Kidney epithelial cell (primary cell): ENCODE data around the gene CCDC110. TPM values are rescaled to one million over a fixed set of nuclear protein-coding genes. Genes with fewer than 3 reads are reported as not detected.
"Not testable (repeated sequence)": the region's sequence is repeated elsewhere in the genome, so short reads cannot be mapped to it uniquely, and the experiment has no call there.

ENCODE experiments used
- DNase-seq: peaks from one replicate; pipeline ENCODE4 v3.0.0-alpha.2; 2010; ENCODE audit warnings: low read depth
- H3K27me3 ChIP-seq: 2 replicates; pipeline ENCODE4 v1.6.0; 2011; ENCODE audit warnings: low read length; ENCODE audit not compliant: control insufficient read depth, insufficient read depth
- H3K36me3 ChIP-seq: 2 replicates; pipeline ENCODE4 v1.5.1; 2011; ENCODE audit warnings: low read length; ENCODE audit not compliant: control insufficient read depth, insufficient read depth
- H3K4me3 ChIP-seq: 2 replicates; pipeline ENCODE4 v1.5.1; 2011; ENCODE audit warnings: low read depth, mild to moderate bottlenecking, control low read depth, low read length
- CTCF ChIP-seq: IDR thresholded peaks from 2 replicates; pipeline ENCODE4 v1.5.1; 2011; ENCODE audit warnings: mild to moderate bottlenecking, moderate library complexity, low read length, control low read depth, inconsistent platforms; ENCODE audit not compliant: insufficient read depth, poor library complexity, severe bottlenecking
- total RNA-seq: library from RNA; depleted of rRNA; stranded (reverse); fragments of >200 nt; gene quantifications from 2 replicates; pipeline ENCODE4 v1.2.3, GENCODE V29; 2015

CCDC110 gene
- total RNA-seq, 1 donor from 2014 or later, result 0.38 TPM

- no peaks in the 10 kb centered on the region for H3K27me3 ChIP-seq
- TF ChIP-seq CTCF, result no peak
- no peaks in the 10 kb centered on the region for H3K36me3 ChIP-seq
- H3K4me3 ChIP-seq, result no peak overlapping the region
- no peak for DNase-seq
These were observed 42.7 kb upstream of the CCDC110 start for GRCh38 chr4:185514182-185514697.

DNA sequence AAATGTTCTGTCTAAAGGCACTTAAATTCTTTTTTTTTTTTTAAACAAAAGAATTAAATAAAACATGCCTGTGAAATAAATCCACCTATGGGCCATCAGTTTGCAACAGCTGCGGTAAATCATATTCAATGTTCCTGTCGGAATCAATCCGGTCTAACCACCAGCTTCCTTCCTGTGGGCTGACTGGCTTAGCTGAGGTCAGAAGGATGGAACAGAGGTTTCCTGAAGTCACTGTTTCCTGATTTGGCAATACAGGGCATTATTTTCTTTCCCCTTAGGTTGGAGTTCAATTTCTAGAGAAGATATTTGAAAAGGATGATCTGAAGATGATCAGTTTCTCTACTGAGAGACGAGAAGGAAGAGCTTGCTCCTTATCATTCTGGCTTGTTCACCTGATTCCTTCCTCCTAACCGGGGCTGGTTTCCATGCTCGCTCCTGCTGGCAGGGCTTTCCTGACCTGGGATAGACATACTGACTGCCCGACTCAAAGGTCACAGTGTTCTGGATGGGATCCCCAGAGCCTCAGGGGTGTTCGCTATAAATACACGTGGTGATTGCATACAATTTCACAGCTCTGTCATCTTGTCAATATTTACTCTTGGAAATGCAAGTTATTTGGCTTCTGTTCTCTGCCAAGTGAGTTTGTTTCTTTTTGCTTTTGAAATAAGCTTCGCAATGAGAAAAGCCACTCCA lies 42.1 kb upstream of the CCDC110 start:
- H3K36me3 ChIP-seq, result no peaks in the 10 kb centered on the region
- no peak for DNase-seq
- TF ChIP-seq CTCF, result no peak
- H3K4me3 ChIP-seq, result no peak overlapping the region
- H3K27me3 ChIP-seq, result no peaks in the 10 kb centered on the region

DNA sequence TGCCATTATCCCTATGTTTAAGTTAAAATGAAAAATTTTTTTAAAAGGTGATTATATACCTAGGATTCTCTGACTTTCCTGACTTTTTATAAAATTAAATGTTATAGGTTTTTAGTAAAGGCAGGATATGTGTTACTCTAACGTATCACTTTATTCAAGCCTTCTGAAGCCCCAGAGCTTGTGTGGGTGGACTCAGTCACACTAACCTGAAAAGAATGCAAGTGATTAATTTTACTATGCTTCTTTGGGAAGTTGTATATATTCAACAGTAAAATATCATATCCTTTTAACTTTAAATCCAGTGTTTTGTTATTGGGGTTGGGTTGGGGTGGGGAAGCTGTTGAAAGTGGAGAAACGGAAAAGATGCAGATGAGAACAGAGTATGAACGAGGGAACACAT lies 41.0 kb upstream of the CCDC110 start:
- Histone ChIP-seq H3K27me3 (no peaks in the 10 kb centered on the region), H3K36me3 (no peaks in the 10 kb centered on the region), H3K4me3 (no peak overlapping the region)
- DNase-seq, result no peak
- no peak for TF ChIP-seq CTCF

DNA sequence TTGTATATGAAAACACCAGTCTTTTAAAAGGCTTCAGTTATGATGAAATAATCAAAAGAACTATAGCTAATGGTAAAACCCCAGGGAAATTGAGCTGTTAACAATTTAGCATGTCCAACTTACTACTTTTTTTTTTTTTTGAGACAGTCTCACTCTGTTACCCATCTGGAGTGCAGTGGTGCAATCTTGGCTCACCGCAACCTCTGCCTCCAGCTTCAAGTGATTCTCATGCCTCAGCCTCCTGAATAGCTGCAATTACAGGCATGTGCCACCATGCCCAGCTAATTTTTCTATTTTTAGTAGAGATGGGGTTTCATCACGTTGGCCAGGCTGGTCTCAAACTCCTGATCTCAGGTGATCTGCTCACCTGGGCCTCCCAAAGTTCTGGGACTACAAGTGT lies 39.7 kb upstream of the CCDC110 start:
- not testable (repeated sequence) for DNase-seq

GRCh38 chr4:185510806-185511205 lies 39.3 kb upstream of the CCDC110 start:
- Histone ChIP-seq H3K4me3 (no peak overlapping the region), H3K27me3 (no peaks in the 10 kb centered on the region), H3K36me3 (no peaks in the 10 kb centered on the region)
- TF ChIP-seq CTCF, result no peak
- no peak for DNase-seq

More for the DNA sequence above, 39.7 kb upstream of the CCDC110 start:
- not testable (repeated sequence) for H3K36me3 ChIP-seq, H3K4me3 ChIP-seq, H3K27me3 ChIP-seq

GRCh38 chr4:185508181-185508580 lies 36.6 kb upstream of the CCDC110 start:
- H3K27me3 ChIP-seq, result no peaks in the 10 kb centered on the region
- no peak for TF ChIP-seq CTCF
- H3K4me3 ChIP-seq, result no peak overlapping the region
- no peaks in the 10 kb centered on the region for H3K36me3 ChIP-seq
- peak; percentile 41 for DNase-seq
